Heart left ventricle (tissue), 16 donors: Measurements from ENCODE around the gene ATP2B2. TPM values are rescaled to one million over a fixed set of nuclear protein-coding genes. Genes with fewer than 3 reads are reported as not detected.
A peak's percentile ranks its signal among the peaks of the same experiment; 100 is the strongest.

ENCODE experiments used
- ATAC-seq, 4 donors: fragments of 200-7000 bp; cut with Tn5 transposase; one replicate each; pipeline ENCODE4 v1.9.1; 2020 to 2022; ENCODE audit warnings: moderate library complexity in 4 of 4, mild to moderate bottlenecking in 3 of 4, moderate number of reproducible peaks in 1 of 4
- DNase-seq, 5 donors: peaks; one replicate each; pipeline ENCODE4 v3.0.0-alpha.2; 2020
- H3K27ac ChIP-seq, 12 donors: fragments of 200-600 bp; sonication (generic) in 4 of 12; one replicate each; pipeline versions ENCODE4 v1.5.0 to v1.8.0; 2016 to 2022; ENCODE audit warnings: mild to moderate bottlenecking in 2 of 12
- H3K27me3 ChIP-seq, 9 donors: fragments of 200-600 bp; sonication (generic) in 2 of 9; one replicate each; pipeline versions ENCODE4 v1.5.1 to v1.8.0; 2016 to 2022; ENCODE audit warnings: mild to moderate bottlenecking in 3 of 9
- H3K36me3 ChIP-seq, 9 donors: fragments of 200-600 bp; sonication (generic) in 2 of 9; one replicate each; pipeline versions ENCODE4 v1.5.0 to v1.8.0; 2018 to 2022; ENCODE audit warnings: mild to moderate bottlenecking in 2 of 9
- H3K4me1 ChIP-seq, 12 donors: fragments of 200-600 bp; sonication (generic) in 4 of 12; one replicate each; pipeline versions ENCODE4 v1.5.0 to v1.8.0; 2016 to 2022; ENCODE audit warnings: mild to moderate bottlenecking in 3 of 12
- H3K4me3 ChIP-seq, 12 donors: fragments of 200-600 bp; sonication (generic) in 4 of 12; one replicate each; pipeline versions ENCODE4 v1.5.0 to v1.8.0; 2017 to 2022; ENCODE audit warnings: mild to moderate bottlenecking in 9 of 12, moderate library complexity in 4 of 12
- H3K9me3 ChIP-seq, 12 donors: fragments of 200-600 bp; sonication (generic) in 4 of 12; one replicate each; pipeline versions ENCODE4 v1.5.0 to v1.8.0; 2016 to 2022; ENCODE audit warnings: mild to moderate bottlenecking in 1 of 12
- CTCF ChIP-seq, 12 donors: fragments of 200-600 bp; sonication (generic) in 4 of 12; IDR thresholded peaks; one replicate each; pipeline versions ENCODE4 v1.5.0 to v1.8.0; 2018 to 2022; ENCODE audit warnings: antibody characterized with exemption in 12 of 12, mild to moderate bottlenecking in 5 of 12
- POLR2A ChIP-seq, 2 donors: fragments of 450-650 bp; IDR thresholded peaks; one replicate each; pipeline ENCODE4 v1.6.1; 2017; ENCODE audit warnings: antibody characterized with exemption in 2 of 2, mild to moderate bottlenecking in 2 of 2, moderate library complexity in 2 of 2
- WGBS, 4 donors: extraction: QIAGEN DNeasy Blood & Tissue Kit in 2 of 4; methylation state at CpG; one replicate each; pipeline versions ENCODE4 v1.1.5 to v1.1.7; 2013 to 2018; 5-methylcytosine and 5-hydroxymethylcytosine counted together
- intact Hi-C, 10 donors: fragments of 100-400 bp; cut with DNase I; formaldehyde crosslinking; loops; one replicate each; pipeline versions ENCODE4 v1.11.1 to v1.14.2; 2022
- polyA plus RNA-seq, 2 donors: library from polyadenylated mRNA; stranded (reverse); fragments of 200-250 nt; gene quantifications; one replicate each; pipeline ENCODE4 v1.2.3, GENCODE V29; 2013
- total RNA-seq, 9 donors: library from RNA; depleted of rRNA in 2 of 9; stranded (reverse); fragments of >200 nt in 2 of 9; fragmentation: NEBNext Ultra II Directional in 3 of 9; extraction: Animal tissue kit (Norgen Biotek cat#: 25700) in 3 of 9; gene quantifications; one replicate each; pipeline versions ENCODE4 v1.1.0 to v1.2.4, GENCODE V29; 2016 to 2023
- donor health status: ischemic (EF 13 %, LVEDD 7.1; RV severe dilation, severe dysfunction).
- donor health status: healthy with polysubstance abuse.
- donor health status: DM: no; HTN: yes; CAD: no.
- donor health status: DM: no; HTN: no; CAD: no.
- donor health status: ischemic (EF 25% LVEDD 6.9; RV normal size, moderate dysfunction).
- donor health status: ischemic (EF 25% LVEDD 5.7; RV mildly dilated, moderate dysfunction).
- donor health status: healthy.
- donor health status: DM: yes; HTN: yes; CAD: no.
- donor health status: ischemic (EF 35%, LVEDD 5.7; RV mildly dilated, moderate dysfunction).
- donor health status: nonischemic (EF 11% LVEDD 7.7; RV severe dilation, severe dysfunction).
- donor health status: DM: yes; HTN: yes; CAD: no.
- donor health status: PGD.
- donor health status: ischemic (EF 29% LVEDD 5.4; RV normal size, mild dysfunction).
- donor health status: nonischemic (EF 23%, LVEDD 6.1; RV moderate dilation, normal function).

Gene ATP2B2
- total and polyA plus RNA-seq, 11 donors = 0.01 to 0.35 (median 0.12) TPM; not detected in 3

GRCh38 chr3:10517627-10518026 is 12.2 kb upstream of the ATP2B2 start:
- TF ChIP-seq CTCF (IDR thresholded peaks at IDR 0.05) = no peak
- TF ChIP-seq POLR2A (IDR thresholded peaks at IDR 0.05) = no peak
- Histone ChIP-seq H3K27me3 (peaks cover 0 to 4% (median 0%) of the 10 kb centered on the region in 9 donors), H3K36me3 (no peaks in the 10 kb centered on the region), H3K9me3 (no peaks in the 10 kb centered on the region), H3K27ac (peak overlapping the region in 2 of 12 donors; percentile 42 to 52), H3K4me1 (peaks cover 0 to 32% (median 8%) of the 10 kb centered on the region in 12 donors), H3K4me3 (no peak overlapping the region)
- DNase-seq = peak in 1 of 5 donors; percentile 14
- 47 to 59% (median 56%) methylated on average over 7 of the region's 7 CpGs for WGBS, 4 donors
- ATAC-seq = peak in 2 of 4 donors; percentile 31
- intact Hi-C loops = no loop called here

GRCh38 chr3:10516544-10517452 is 11.4 kb upstream of the ATP2B2 start:
- no peak overlapping the region for H3K4me3 ChIP-seq
- WGBS, 4 donors = 38 to 46% (median 42%) methylated on average over 9 to 14 of the region's 14 CpGs
- intact Hi-C loops = no loop called here
- H3K9me3 ChIP-seq = no peaks in the 10 kb centered on the region
- H3K36me3 ChIP-seq = no peaks in the 10 kb centered on the region
- ATAC-seq (peak in 3 of 4 donors; percentile 43 to 70 (median 47)), DNase-seq (peak in 1 of 5 donors; percentile 23)
- peak overlapping the region in 3 of 12 donors; percentile 21 to 52 (median 42) for H3K27ac ChIP-seq
- TF ChIP-seq POLR2A (IDR thresholded peaks at IDR 0.05) (no peak), CTCF (IDR thresholded peaks at IDR 0.05) (no peak)
- peaks cover 0 to 32% (median 8%) of the 10 kb centered on the region in 12 donors for H3K4me1 ChIP-seq
- H3K27me3 ChIP-seq = peaks cover 0 to 4% (median 0%) of the 10 kb centered on the region in 9 donors

DNA sequence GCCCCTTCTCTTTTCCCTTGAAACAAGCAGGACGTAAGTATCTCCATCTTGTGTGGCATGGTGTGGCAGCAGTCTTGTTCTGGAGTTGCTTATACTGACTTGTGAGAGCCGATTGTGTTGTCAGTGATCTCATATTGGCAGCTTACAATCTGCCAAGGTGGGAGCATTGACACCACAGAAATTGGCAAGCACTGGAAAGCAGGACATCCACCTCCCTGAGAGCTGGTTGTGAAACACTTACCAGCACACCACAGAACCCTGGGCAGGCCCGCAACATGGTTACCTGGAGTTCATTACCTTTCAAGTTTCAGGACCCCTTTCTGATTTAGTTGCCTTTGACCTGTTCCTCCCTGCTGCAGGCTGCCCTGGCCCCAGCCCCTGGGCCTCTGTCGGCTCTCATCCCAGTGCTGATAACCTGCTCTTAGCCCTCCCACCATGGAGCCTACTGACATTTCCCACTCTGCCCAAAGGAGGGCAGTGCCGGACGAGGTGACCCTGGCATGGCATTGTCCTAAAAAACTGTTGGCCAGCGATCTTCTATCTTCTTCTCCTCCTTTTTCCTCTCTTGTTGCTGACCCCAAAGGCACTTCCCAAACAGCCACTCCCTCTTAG is 10.6 kb upstream of the ATP2B2 start:
- H3K27me3 ChIP-seq = peaks cover 0 to 4% (median 0%) of the 10 kb centered on the region in 9 donors
- peaks cover 0 to 32% (median 8%) of the 10 kb centered on the region in 12 donors for H3K4me1 ChIP-seq
- no peaks in the 10 kb centered on the region for H3K36me3 ChIP-seq
- no peak overlapping the region for H3K27ac ChIP-seq
- ATAC-seq = no peak
- TF ChIP-seq POLR2A (IDR thresholded peaks at IDR 0.05) (no peak), CTCF (IDR thresholded peaks at IDR 0.05) (no peak)
- H3K9me3 ChIP-seq = no peaks in the 10 kb centered on the region
- 50 to 63% (median 58%) methylated on average over 7 of the region's 7 CpGs for WGBS, 4 donors
- intact Hi-C loops = no loop called here
- no peak overlapping the region for H3K4me3 ChIP-seq
- peak in 1 of 5 donors; percentile 17 for DNase-seq

DNA sequence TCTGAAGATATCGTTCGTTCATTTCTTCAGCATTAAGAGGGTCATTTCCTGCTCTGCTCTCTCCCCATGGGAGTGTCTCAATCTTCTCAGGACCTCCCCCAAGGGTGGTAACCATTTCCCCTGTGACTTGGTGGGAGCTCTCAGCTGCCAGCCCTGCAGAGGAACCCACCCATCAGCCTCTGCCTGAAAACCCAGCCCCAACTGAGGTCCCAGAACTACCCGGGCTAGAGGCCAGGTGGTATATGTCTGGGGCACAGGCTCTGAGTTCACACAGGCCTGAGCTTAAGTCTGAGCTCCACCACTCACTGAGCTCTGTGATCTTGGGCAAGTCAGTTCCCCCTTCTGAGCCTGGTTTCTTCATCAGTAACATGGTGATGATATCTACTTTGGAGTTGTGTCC is 10.0 kb upstream of the ATP2B2 start:
- peaks cover 0 to 4% (median 0%) of the 10 kb centered on the region in 9 donors for H3K27me3 ChIP-seq
- 57 to 78% (median 69%) methylated on average over 3 of the region's 3 CpGs for whole genome bisulfite sequencing, 4 donors
- DNase-seq (peak in 1 of 5 donors; percentile 1), ATAC-seq (no peak)
- intact Hi-C loops = no loop called here
- no peaks in the 10 kb centered on the region for H3K9me3 ChIP-seq
- no peak overlapping the region for H3K27ac ChIP-seq
- no peaks in the 10 kb centered on the region for H3K36me3 ChIP-seq
- peaks cover 0 to 32% (median 8%) of the 10 kb centered on the region in 12 donors for H3K4me1 ChIP-seq
- TF ChIP-seq CTCF (IDR thresholded peaks at IDR 0.05) (no peak), POLR2A (IDR thresholded peaks at IDR 0.05) (no peak)
- no peak overlapping the region for H3K4me3 ChIP-seq
